Ishikawa (cell line): ENCODE results near the gene MEFV.

Experiments
- CEBPB ChIP-seq: IDR thresholded peaks from 2 replicates; pipeline ENCODE4 v1.6.1; 2012
- CREB1 ChIP-seq: IDR thresholded peaks from 2 replicates; pipeline ENCODE4 v1.6.1; 2012; ENCODE audit warnings: low read depth
- EGR1 ChIP-seq: IDR thresholded peaks from 2 replicates; pipeline ENCODE4 v1.6.1; 2012
- EP300 ChIP-seq: IDR thresholded peaks from 2 replicates; pipeline ENCODE4 v1.6.1; 2012; ENCODE audit warnings: borderline replicate concordance
- FOXM1 ChIP-seq: IDR thresholded peaks from 2 replicates; pipeline ENCODE4 v1.6.1; 2012; ENCODE audit warnings: low read depth, borderline replicate concordance
- RAD21 ChIP-seq: IDR thresholded peaks from 2 replicates; pipeline ENCODE4 v1.6.1; 2012; ENCODE audit warnings: low read depth
- TCF12 ChIP-seq: IDR thresholded peaks from 2 replicates; pipeline ENCODE4 v1.6.1; 2012; ENCODE audit warnings: low read depth
- YY1 ChIP-seq: IDR thresholded peaks from 2 replicates; pipeline ENCODE4 v1.6.1; 2012; ENCODE audit warnings: low read depth
- TF ChIP-seq, protein P1 (sequence below): IDR thresholded peaks from 2 replicates; pipeline ENCODE4 v1.6.1; 2012; ENCODE audit warnings: low read depth, mild to moderate bottlenecking
- TF ChIP-seq, protein P2 (sequence below): IDR thresholded peaks from 2 replicates; pipeline ENCODE4 v1.6.1; 2012
- TF ChIP-seq, protein P3 (sequence below): IDR thresholded peaks from 2 replicates; pipeline ENCODE4 v1.6.1; 2012

DNA sequence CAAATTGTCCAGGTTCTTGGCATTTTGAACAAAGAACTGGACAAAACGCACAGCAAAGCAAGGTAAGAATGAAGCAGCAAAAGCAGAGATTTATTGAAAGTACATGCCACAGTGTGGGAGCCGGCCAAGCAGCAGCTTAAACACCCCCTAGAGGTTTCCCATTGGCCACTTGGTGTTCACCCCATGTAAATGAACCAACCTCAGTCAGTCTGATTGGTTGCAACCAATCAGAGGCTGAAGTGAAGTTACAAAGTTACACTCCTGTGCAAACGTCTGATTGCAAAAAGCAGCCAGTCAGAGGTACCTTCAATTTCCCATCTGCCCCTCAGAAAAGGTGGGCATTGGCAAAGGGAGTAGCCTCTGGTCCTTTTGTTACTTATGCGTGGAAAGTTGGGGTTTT lies 18.1 kb upstream of the MEFV start:
- TF ChIP-seq, protein P1, sequence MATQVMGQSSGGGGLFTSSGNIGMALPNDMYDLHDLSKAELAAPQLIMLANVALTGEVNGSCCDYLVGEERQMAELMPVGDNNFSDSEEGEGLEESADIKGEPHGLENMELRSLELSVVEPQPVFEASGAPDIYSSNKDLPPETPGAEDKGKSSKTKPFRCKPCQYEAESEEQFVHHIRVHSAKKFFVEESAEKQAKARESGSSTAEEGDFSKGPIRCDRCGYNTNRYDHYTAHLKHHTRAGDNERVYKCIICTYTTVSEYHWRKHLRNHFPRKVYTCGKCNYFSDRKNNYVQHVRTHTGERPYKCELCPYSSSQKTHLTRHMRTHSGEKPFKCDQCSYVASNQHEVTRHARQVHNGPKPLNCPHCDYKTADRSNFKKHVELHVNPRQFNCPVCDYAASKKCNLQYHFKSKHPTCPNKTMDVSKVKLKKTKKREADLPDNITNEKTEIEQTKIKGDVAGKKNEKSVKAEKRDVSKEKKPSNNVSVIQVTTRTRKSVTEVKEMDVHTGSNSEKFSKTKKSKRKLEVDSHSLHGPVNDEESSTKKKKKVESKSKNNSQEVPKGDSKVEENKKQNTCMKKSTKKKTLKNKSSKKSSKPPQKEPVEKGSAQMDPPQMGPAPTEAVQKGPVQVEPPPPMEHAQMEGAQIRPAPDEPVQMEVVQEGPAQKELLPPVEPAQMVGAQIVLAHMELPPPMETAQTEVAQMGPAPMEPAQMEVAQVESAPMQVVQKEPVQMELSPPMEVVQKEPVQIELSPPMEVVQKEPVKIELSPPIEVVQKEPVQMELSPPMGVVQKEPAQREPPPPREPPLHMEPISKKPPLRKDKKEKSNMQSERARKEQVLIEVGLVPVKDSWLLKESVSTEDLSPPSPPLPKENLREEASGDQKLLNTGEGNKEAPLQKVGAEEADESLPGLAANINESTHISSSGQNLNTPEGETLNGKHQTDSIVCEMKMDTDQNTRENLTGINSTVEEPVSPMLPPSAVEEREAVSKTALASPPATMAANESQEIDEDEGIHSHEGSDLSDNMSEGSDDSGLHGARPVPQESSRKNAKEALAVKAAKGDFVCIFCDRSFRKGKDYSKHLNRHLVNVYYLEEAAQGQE, result no peak
- TF ChIP-seq CREB1 (no peak), FOXM1 (no peak), EP300 (no peak), YY1 (no peak), TCF12 (no peak), CEBPB (no peak), RAD21 (no peak), EGR1 (no peak)
- TF ChIP-seq, protein P2, sequence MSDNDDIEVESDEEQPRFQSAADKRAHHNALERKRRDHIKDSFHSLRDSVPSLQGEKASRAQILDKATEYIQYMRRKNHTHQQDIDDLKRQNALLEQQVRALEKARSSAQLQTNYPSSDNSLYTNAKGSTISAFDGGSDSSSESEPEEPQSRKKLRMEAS, result no peak
- TF ChIP-seq, protein P3, sequence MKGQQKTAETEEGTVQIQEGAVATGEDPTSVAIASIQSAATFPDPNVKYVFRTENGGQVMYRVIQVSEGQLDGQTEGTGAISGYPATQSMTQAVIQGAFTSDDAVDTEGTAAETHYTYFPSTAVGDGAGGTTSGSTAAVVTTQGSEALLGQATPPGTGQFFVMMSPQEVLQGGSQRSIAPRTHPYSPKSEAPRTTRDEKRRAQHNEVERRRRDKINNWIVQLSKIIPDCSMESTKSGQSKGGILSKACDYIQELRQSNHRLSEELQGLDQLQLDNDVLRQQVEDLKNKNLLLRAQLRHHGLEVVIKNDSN, result no peak
